Regular cardiac myocyte (primary cell): ENCODE results near the gene CSRNP2. TPM values are rescaled to one million over a fixed set of nuclear protein-coding genes. Genes with fewer than 3 reads are reported as not detected.

Experiments used
- total RNA-seq: library from RNA; depleted of rRNA; stranded (reverse); fragments of >200 nt; gene quantifications from 2 replicates; pipeline ENCODE4 v1.2.3, GENCODE V29; 2014

CSRNP2 gene
- 23.1 and 23.4 TPM in 2 replicates for total RNA-seq

GRCh38 chr12:51083126-51083833 lies at the start of gene CSRNP2:
Gene CSRNP2 (minus strand): TSS chr12:51083596. CDS start chr12:51076561, 7,035 bp downstream.

GRCh38 chr12:51047655-51048540 lies 35.5 kb downstream of the CSRNP2 start, which contains the start of gene LETMD1:
Gene LETMD1 (plus strand): TSS chr12:51048327. CDS start chr12:51048357, 30 bp downstream.

GRCh38 chr12:51025836-51026638 lies 57.4 kb downstream of the CSRNP2 start, which contains the start of gene SLC11A2:
Gene SLC11A2 (minus strand): TSS chr12:51026384. CDS start chr12:51010728, 15,656 bp downstream.

Other genes starting within 250 kb of the CSRNP2 start
- not detected in 2 replicates for gene TMPRSS12, start 240.7 kb downstream of the CSRNP2 start, total RNA-seq
- gene HIGD1C, start 131.1 kb downstream of the CSRNP2 start, total RNA-seq = not detected in 2 replicates
- gene SLC11A2, start 57.2 kb downstream of the CSRNP2 start, total RNA-seq = 38.2 and 65.1 TPM in 2 replicates
- gene LETMD1, start 35.3 kb downstream of the CSRNP2 start, total RNA-seq = 18.0 and 50.2 TPM in 2 replicates
- gene TFCP2, start 89.5 kb upstream of the CSRNP2 start, total RNA-seq = 9.9 and 14.6 TPM in 2 replicates
- 1.9 and 2.5 TPM in 2 replicates for gene POU6F1, start 134.5 kb upstream of the CSRNP2 start, total RNA-seq
- 61.2 and 61.7 TPM in 2 replicates for gene DAZAP2, start 155.2 kb upstream of the CSRNP2 start, total RNA-seq
- 5.4 and 10.0 TPM in 2 replicates for gene SMAGP, start 186.8 kb upstream of the CSRNP2 start, total RNA-seq
- gene BIN2, start 240.6 kb upstream of the CSRNP2 start, total RNA-seq = not detected in 2 replicates